GM12874 (cell line): ENCODE measurements around the gene BID.

ENCODE experiments used
- TF ChIP-seq, protein P1 (sequence below): IDR thresholded peaks from 2 replicates; pipeline ENCODE4 v1.5.1; 2011; ENCODE audit warnings: low read depth, mild to moderate bottlenecking, control low read depth, low read length, moderate library complexity; ENCODE audit not compliant: insufficient read depth

The BID gene

DNA sequence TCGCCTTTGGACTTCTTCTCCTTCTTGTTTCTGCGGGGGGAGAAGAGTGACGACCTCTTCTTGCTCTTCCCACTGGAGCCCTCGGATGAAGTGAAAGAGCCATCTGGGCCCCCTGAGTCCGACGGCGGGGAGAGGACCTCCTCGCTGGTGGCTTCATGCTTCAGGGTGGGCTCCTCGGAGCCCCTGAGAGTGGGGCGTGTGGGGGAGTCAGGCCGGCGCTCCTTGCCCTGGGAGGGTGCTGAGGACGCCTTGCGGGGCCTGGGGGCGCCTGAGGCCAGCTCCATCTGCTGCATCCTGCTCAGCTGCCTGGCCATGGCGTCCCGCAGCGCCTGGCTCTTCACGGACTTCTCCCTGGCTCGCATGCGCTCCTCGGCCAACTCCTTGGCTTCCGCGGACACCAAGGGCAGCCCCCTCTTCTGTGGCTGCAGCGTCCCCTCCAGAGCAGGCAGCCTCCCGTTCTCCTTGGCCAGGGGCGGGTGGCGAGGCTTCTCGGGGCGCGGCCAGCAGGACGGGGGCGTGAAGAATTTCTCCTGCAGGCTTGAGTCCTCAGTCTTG, 43.3 kb upstream of the BID start:
- TF ChIP-seq, protein P1, sequence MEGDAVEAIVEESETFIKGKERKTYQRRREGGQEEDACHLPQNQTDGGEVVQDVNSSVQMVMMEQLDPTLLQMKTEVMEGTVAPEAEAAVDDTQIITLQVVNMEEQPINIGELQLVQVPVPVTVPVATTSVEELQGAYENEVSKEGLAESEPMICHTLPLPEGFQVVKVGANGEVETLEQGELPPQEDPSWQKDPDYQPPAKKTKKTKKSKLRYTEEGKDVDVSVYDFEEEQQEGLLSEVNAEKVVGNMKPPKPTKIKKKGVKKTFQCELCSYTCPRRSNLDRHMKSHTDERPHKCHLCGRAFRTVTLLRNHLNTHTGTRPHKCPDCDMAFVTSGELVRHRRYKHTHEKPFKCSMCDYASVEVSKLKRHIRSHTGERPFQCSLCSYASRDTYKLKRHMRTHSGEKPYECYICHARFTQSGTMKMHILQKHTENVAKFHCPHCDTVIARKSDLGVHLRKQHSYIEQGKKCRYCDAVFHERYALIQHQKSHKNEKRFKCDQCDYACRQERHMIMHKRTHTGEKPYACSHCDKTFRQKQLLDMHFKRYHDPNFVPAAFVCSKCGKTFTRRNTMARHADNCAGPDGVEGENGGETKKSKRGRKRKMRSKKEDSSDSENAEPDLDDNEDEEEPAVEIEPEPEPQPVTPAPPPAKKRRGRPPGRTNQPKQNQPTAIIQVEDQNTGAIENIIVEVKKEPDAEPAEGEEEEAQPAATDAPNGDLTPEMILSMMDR: no peak

DNA sequence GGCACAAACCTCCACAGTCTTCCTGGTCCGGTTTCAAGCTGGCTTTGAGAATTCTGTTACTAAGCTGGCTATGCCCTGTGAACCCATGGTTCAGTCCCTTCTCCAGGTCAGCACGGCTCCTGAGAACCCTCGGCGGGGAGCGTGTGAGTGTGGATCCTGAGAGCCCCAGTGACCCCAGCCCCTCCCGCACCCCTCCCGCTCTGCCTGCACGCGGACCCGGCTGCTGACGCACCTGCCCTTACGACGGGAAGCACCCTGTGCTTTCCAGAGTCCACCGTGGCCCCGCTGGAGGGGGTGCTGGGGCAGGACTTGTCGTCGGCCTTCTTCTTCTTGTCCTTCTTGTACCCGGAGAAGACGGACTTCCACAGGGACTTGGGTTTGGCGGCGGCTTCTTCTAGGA, 42.8 kb upstream of the BID start:
- TF ChIP-seq, protein P1: no peak

DNA sequence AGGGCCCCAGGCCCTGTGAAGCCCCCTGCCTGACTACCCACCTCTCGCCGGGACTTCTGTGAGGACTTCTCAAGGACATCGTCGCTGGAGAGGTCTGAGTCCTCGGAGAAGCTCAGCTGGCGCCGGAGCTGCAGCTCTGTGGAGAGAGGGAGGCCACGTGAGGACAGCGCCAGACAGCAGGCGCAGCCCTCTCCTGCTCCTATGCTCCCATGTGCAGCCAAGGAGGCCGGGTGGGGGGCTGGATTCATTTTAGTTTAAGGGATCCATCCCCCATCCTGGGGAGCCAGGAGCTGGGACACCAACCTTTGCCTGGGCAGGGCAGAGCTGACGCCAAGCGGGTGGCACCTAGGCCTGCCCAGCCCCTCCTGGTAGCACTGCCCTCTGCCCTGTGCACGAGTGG, 42.4 kb upstream of the BID start:
- TF ChIP-seq, protein P1: no peak

DNA sequence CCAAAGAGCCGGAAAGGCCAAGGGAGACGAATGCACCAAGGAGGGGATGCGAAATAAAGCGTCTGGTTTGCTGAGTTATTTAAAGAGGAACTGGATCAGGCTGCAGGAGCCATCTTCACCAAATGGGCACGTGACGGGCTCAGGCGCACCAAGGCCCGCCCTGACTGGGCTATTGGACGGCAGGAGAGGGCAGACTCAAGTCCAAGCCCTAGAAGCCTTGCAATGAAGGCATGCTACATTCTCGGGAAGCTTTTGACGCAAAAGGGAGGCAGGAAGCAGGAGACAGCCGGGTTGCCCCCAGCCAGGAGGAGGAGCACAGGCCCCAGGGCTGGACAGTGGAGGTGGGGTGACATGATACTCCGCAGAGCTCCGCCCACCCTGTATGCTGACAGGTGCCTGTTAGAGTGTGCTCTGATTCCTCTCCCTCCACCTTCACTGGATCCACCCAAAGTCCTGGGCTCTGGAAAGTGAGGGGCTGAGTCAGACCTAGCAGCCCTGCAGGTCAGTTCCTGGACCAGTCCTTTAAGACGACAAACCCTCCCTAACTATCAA, 41.5 kb upstream of the BID start:
- TF ChIP-seq, protein P1: no peak

DNA sequence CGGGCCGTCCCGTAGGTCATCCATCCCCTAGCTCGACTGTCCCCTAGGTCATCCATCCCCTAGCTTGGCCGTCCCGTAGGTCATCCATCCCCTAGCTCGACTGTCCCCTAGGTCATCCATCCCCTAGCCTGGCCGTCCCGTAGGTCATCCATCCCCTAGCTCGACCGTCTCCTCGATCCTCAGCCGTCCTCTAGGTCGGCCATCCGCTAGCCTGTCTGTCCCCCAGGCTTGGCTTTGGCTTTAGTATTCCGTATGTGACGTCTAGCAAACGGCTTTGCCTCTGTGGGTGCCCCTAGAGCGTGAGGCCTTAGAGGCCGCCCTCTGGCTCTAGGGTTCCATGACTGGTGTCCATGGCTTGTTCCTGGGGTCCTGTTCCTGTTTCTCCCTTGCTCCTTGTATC, 40.6 kb upstream of the BID start:
- TF ChIP-seq, protein P1: no peak

DNA sequence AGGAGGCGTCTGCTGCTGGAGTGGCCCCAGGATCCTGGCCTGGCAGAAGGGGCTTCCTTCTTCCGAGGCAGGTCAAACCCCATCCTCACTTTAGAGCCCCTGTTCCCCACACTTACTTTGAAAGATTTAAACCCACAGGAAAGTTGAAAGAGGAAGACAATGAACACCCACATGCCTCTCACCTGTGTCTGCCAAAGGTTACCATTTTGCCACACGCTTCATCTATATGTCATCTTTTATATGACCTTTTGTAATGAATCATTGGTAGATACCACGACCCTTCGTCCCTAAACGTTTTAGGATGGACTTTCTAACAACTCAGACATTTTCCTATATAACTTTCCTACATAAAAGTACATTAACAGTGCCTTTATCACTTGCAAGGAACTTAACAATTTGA, 39.8 kb upstream of the BID start:
- TF ChIP-seq, protein P1: no peak

DNA sequence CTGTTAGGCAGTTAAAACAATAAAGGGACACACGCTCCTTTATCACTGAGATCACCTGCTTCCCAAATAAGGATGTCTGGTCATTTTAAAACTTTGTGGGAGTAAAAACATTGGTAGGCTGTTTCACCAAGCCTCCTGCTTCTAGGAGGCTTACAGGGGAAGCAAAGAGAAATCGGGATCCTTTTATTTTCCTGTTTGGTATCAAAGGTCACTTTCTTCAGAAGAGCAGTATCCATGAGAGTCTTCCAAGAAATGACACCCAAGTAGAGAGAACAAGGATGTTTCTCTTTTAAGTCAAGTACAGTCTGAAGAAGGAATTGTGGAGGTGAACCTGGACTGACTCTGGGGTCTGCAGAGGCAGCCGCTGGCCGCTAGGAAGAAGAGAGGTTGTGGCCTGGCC, 36.9 kb upstream of the BID start:
- TF ChIP-seq, protein P1: no peak
